Measurements from ENCODE around the gene CSF2RB. TPM values are rescaled to one million over a fixed set of nuclear protein-coding genes. Genes with fewer than 3 reads are reported as not detected.

The CSF2RB gene
- total RNA-seq (2021) (0.05 to 0.07 TPM (median 0.07 TPM) in 3 replicates), Bru-seq, nascent RNA (not detected)
- long read RNA-seq, experiment 1: 0 reads
- long read RNA-seq, experiment 2: 0 reads
- long read RNA-seq, experiment 3: 0 reads

DNA sequence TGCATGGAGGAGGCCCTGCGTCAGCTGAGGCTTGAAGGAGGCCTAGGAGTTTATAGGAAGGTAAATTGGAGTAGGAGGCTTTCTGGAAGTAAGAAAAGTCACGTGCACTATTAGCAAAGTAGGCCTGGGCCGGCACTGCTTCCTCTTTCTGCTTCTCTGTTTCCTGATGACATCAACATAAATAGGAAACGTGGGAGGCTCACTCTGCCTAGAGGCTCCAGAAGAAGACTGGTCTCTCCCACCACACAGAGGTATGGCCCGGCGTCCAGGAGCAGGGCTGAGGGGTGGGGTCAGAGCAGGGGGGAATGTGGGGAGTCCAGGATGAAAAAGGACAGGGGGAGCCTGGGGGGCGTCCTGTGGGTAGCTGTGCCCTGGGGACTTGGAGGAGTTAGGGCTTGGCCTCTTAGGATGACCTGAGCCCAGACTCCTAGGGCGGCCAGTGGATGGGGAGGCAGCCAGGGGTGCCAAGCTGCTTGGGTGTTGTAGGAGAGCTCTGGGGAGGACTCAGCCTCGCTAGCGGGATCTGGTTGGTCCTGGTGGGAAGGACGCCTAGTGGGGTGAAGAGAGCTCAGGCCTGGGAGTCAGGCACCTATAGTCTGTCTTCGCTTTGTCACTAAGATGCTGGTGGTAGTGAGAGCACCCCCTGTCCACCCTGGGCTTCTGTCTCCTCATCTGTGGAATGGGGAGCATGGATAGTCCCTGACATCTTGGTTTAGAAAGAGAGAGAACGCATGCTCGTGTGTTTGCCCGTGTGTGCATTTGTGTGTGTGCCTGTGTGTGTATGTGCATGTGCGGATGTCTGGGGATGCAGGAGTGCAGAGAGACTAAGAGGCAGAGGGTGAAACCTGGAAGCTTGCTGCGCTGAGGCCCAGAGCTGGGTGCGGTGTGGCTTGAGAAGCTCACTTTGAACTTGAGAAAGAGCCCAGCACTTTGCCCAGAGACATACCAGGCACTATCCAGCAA lies at the start of gene CSF2RB:
Gene CSF2RB, plus strand, starts transcription at position 202 of the 963 bp plus-strand sequence. CDS start 8,580 bp downstream, outside the sequence.
- H3K4me3 Mint-ChIP-seq: peak within 1 kb of the TSS; percentile 29; the same call in 1 of the 2 replicates
- CTCF ChIA-PET: interaction anchor here (0.5 to 2.0 kb wide), 3 partner anchors 12 to 132 kb away, joined by 3 to 9 read pairs (median 7); no protein-coding TSS in a partner anchor
- DNase-seq (ENCODE audit: low spot score) (no peak), ATAC-seq (no peak)
- no peaks in the 10 kb centered on the region for H3K36me3 Mint-ChIP-seq
- POLR2A ChIA-PET: no interaction called here
- TF ChIP-seq, protein P1, sequence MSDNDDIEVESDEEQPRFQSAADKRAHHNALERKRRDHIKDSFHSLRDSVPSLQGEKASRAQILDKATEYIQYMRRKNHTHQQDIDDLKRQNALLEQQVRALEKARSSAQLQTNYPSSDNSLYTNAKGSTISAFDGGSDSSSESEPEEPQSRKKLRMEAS (CRISPR knock-in tag; IDR thresholded peaks at IDR 0.05): no peak
- TF ChIP-seq ZSCAN18 (CRISPR knock-in tag; IDR thresholded peaks at IDR 0.05) (no peak), ATF2 (CRISPR knock-in tag; IDR thresholded peaks at IDR 0.05; ENCODE audit: borderline replicate concordance, low read depth) (no peak), E2F5 (CRISPR knock-in tag; IDR thresholded peaks at IDR 0.05) (no peak), RELA (CRISPR knock-in tag; IDR thresholded peaks at IDR 0.05; ENCODE audit: borderline replicate concordance) (no peak), ZNF425 (CRISPR knock-in tag; conservative IDR thresholded peaks at IDR 0.05) (no peak), HMGXB4 (CRISPR knock-in tag; IDR thresholded peaks at IDR 0.05) (no peak), CREB1 (CRISPR knock-in tag; IDR thresholded peaks at IDR 0.05) (no peak), ARID4B (CRISPR knock-in tag; IDR thresholded peaks at IDR 0.05; ENCODE audit: borderline replicate concordance) (no peak), MYBL2 (CRISPR knock-in tag; IDR thresholded peaks at IDR 0.05) (no peak)
- TF ChIP-seq, protein P2, sequence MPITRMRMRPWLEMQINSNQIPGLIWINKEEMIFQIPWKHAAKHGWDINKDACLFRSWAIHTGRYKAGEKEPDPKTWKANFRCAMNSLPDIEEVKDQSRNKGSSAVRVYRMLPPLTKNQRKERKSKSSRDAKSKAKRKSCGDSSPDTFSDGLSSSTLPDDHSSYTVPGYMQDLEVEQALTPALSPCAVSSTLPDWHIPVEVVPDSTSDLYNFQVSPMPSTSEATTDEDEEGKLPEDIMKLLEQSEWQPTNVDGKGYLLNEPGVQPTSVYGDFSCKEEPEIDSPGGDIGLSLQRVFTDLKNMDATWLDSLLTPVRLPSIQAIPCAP (CRISPR knock-in tag; IDR thresholded peaks at IDR 0.05): no peak
- H3K27me3 Mint-ChIP-seq (ENCODE audit: low read depth): peaks cover 66% of the 10 kb centered on the region
- no peaks in the 10 kb centered on the region for H3K9me3 Mint-ChIP-seq
- peaks cover 33% of the 10 kb centered on the region for H3K4me1 Mint-ChIP-seq
- no peak within 1 kb of the TSS for H3K27ac Mint-ChIP-seq
